HEK293T (cell line): ENCODE measurements around the gene SEMA4D.

Source experiments
- BHLHE40 ChIP-seq: fragments of 450-650 bp; IDR thresholded peaks from 2 replicates; pipeline ENCODE4 v1.6.1; 2016; ENCODE audit warnings: mild to moderate bottlenecking, moderate library complexity, borderline replicate concordance
- CTBP1 ChIP-seq: fragments of 450-650 bp; IDR thresholded peaks from 2 replicates; pipeline ENCODE4 v1.6.1; 2016; ENCODE audit warnings: borderline replicate concordance
- ELF4 ChIP-seq: fragments of 450-650 bp; IDR thresholded peaks from 2 replicates; pipeline ENCODE4 v1.6.1; 2017; ENCODE audit warnings: antibody characterized with exemption
- FOXK2 ChIP-seq: fragments of 450-650 bp; IDR thresholded peaks from 2 replicates; pipeline ENCODE4 v1.6.1; 2016; ENCODE audit warnings: mild to moderate bottlenecking
- FOXM1 ChIP-seq: fragments of 450-650 bp; IDR thresholded peaks from 2 replicates; pipeline ENCODE4 v1.6.1; 2017; ENCODE audit warnings: mild to moderate bottlenecking, borderline replicate concordance
- HDGF ChIP-seq: fragments of 450-650 bp; IDR thresholded peaks from 2 replicates; pipeline ENCODE4 v1.6.1; 2017; ENCODE audit warnings: antibody characterized with exemption, borderline replicate concordance
- L3MBTL2 ChIP-seq: fragments of 450-650 bp; conservative IDR thresholded peaks from 2 replicates; pipeline ENCODE4 v1.6.1; 2016; ENCODE audit warnings: mild to moderate bottlenecking
- LEF1 ChIP-seq: fragments of 450-650 bp; IDR thresholded peaks from 2 replicates; pipeline ENCODE4 v1.6.1; 2017; ENCODE audit warnings: mild to moderate bottlenecking, borderline replicate concordance
- NFRKB ChIP-seq: fragments of 450-650 bp; IDR thresholded peaks from 2 replicates; pipeline ENCODE4 v1.6.1; 2016; ENCODE audit warnings: mild to moderate bottlenecking, moderate library complexity
- PKNOX1 ChIP-seq: fragments of 450-650 bp; IDR thresholded peaks from 2 replicates; pipeline ENCODE4 v1.6.1; 2016
- SP1 ChIP-seq: fragments of 450-650 bp; IDR thresholded peaks from 2 replicates; pipeline ENCODE4 v1.6.1; 2017
- ZNF384 ChIP-seq: fragments of 450-650 bp; IDR thresholded peaks from 2 replicates; pipeline ENCODE4 v1.6.1; 2016

- TF ChIP-seq BHLHE40 (no peak), HDGF (no peak), L3MBTL2 (no peak), SP1 (no peak), FOXM1 (no peak), FOXK2 (no peak), LEF1 (no peak), PKNOX1 (no peak), ELF4 (no peak), CTBP1 (no peak), ZNF384 (no peak), NFRKB (no peak)
These were observed 1.1 kb upstream of the SEMA4D start for GRCh38 chr9:89498852-89499480.
